K562 (cell line): ENCODE results near the gene ENG.

Experiments
- MAFK ChIP-seq: IDR thresholded peaks from 2 replicates; pipeline ENCODE4 v1.6.1; 2011; ENCODE audit warnings: low read length, improper control_type of control experiment
- MCM5 ChIP-seq: fragments of 450-650 bp; IDR thresholded peaks from 2 replicates; pipeline ENCODE4 v1.6.1; 2016; ENCODE audit warnings: low read depth
- POLR2AphosphoS5 ChIP-seq: IDR thresholded peaks from 2 replicates; pipeline ENCODE4 v1.6.1; 2011; ENCODE audit warnings: mild to moderate bottlenecking, low read depth, low read length, moderate library complexity; ENCODE audit not compliant: control insufficient read depth, insufficient read depth
- SNIP1 ChIP-seq: fragments of 450-650 bp; IDR thresholded peaks from 2 replicates; pipeline ENCODE4 v1.7.1; 2017; ENCODE audit warnings: low read depth, mild to moderate bottlenecking
- TAF15 ChIP-seq: fragments of 200-400 bp; formaldehyde crosslinking; IDR thresholded peaks from 2 replicates; pipeline ENCODE4 v1.6.1; 2017; ENCODE audit warnings: mild to moderate bottlenecking, low read depth, low read length, moderate library complexity
- ZFP36 ChIP-seq: fragments of 150-350 bp; IDR thresholded peaks from 2 replicates; pipeline ENCODE4 v1.6.1; 2018; ENCODE audit warnings: low read length, low read depth; ENCODE audit not compliant: partially characterized antibody
- TF ChIP-seq, protein P1 (sequence below): fragments of 450-650 bp; IDR thresholded peaks from 2 replicates; pipeline ENCODE4 v1.6.1; 2018; ENCODE audit not compliant: partially characterized antibody
- TF ChIP-seq, protein P2 (sequence below), 3 experiments: IDR thresholded peaks in 2 of 3; conservative IDR thresholded peaks in 1 of 3; 2 replicates each; pipeline ENCODE4 v1.5.1; 2011 to 2012; ENCODE audit warnings: low read length in 3 of 3, mild to moderate bottlenecking in 3 of 3, control low read depth in 2 of 3, improper control_type of control experiment in 1 of 3, inconsistent platforms in 1 of 3, low read depth in 1 of 3, mixed read lengths in 1 of 3, moderate library complexity in 1 of 3; ENCODE audit not compliant: insufficient read depth in 2 of 3
- TF ChIP-seq, protein P3 (sequence below), 2 experiments: fragments of 450-650 bp; IDR thresholded peaks; 2 replicates each; pipeline ENCODE4 v1.6.1; 2016; ENCODE audit warnings: mild to moderate bottlenecking in 2 of 2, borderline replicate concordance in 1 of 2, low read depth in 1 of 2, moderate library complexity in 1 of 2

DNA sequence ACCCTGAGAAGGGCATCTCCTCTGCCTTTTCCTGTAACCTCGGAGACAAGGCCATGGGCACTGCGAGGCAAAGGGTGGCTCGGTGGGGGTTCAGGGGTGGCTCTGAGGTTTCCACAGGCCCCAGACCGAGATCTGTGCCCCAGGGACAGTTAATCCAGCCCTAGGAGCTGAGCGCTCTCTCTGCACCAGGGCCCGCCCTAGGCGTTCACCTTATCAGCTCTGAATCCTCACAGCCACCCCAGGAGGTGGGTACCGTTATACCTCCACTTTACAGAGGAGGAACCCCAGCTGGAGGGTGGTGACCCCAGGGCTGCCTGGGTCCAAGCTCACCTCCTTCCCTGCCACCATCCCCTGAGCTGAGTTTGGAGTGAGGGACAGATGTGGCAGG lies 2.3 kb upstream of the ENG start:
- TF ChIP-seq SNIP1 (no peak), POLR2AphosphoS5 (no peak), MCM5 (no peak), TAF15 (no peak), MAFK (no peak), ZFP36 (no peak)
- TF ChIP-seq, protein P1, sequence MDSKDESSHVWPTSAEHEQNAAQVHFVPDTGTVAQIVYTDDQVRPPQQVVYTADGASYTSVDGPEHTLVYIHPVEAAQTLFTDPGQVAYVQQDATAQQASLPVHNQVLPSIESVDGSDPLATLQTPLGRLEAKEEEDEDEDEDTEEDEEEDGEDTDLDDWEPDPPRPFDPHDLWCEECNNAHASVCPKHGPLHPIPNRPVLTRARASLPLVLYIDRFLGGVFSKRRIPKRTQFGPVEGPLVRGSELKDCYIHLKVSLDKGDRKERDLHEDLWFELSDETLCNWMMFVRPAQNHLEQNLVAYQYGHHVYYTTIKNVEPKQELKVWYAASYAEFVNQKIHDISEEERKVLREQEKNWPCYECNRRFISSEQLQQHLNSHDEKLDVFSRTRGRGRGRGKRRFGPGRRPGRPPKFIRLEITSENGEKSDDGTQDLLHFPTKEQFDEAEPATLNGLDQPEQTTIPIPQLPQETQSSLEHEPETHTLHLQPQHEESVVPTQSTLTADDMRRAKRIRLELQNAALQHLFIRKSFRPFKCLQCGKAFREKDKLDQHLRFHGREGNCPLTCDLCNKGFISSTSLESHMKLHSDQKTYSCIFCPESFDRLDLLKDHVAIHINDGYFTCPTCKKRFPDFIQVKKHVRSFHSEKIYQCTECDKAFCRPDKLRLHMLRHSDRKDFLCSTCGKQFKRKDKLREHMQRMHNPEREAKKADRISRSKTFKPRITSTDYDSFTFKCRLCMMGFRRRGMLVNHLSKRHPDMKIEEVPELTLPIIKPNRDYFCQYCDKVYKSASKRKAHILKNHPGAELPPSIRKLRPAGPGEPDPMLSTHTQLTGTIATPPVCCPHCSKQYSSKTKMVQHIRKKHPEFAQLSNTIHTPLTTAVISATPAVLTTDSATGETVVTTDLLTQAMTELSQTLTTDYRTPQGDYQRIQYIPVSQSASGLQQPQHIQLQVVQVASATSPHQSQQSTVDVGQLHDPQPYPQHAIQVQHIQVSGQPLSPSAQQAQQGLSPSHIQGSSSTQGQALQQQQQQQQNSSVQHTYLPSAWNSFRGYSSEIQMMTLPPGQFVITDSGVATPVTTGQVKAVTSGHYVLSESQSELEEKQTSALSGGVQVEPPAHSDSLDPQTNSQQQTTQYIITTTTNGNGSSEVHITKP, result no peak
- TF ChIP-seq, protein P2, sequence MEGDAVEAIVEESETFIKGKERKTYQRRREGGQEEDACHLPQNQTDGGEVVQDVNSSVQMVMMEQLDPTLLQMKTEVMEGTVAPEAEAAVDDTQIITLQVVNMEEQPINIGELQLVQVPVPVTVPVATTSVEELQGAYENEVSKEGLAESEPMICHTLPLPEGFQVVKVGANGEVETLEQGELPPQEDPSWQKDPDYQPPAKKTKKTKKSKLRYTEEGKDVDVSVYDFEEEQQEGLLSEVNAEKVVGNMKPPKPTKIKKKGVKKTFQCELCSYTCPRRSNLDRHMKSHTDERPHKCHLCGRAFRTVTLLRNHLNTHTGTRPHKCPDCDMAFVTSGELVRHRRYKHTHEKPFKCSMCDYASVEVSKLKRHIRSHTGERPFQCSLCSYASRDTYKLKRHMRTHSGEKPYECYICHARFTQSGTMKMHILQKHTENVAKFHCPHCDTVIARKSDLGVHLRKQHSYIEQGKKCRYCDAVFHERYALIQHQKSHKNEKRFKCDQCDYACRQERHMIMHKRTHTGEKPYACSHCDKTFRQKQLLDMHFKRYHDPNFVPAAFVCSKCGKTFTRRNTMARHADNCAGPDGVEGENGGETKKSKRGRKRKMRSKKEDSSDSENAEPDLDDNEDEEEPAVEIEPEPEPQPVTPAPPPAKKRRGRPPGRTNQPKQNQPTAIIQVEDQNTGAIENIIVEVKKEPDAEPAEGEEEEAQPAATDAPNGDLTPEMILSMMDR (IDR thresholded peaks at IDR 0.05 in 2 of 3, conservative IDR thresholded peaks at IDR 0.05 in 1 of 3; ENCODE audit: insufficient read depth in 2 of 3, low read depth in 1 of 3, low read length in 3 of 3), result no peak
- TF ChIP-seq, protein P3, sequence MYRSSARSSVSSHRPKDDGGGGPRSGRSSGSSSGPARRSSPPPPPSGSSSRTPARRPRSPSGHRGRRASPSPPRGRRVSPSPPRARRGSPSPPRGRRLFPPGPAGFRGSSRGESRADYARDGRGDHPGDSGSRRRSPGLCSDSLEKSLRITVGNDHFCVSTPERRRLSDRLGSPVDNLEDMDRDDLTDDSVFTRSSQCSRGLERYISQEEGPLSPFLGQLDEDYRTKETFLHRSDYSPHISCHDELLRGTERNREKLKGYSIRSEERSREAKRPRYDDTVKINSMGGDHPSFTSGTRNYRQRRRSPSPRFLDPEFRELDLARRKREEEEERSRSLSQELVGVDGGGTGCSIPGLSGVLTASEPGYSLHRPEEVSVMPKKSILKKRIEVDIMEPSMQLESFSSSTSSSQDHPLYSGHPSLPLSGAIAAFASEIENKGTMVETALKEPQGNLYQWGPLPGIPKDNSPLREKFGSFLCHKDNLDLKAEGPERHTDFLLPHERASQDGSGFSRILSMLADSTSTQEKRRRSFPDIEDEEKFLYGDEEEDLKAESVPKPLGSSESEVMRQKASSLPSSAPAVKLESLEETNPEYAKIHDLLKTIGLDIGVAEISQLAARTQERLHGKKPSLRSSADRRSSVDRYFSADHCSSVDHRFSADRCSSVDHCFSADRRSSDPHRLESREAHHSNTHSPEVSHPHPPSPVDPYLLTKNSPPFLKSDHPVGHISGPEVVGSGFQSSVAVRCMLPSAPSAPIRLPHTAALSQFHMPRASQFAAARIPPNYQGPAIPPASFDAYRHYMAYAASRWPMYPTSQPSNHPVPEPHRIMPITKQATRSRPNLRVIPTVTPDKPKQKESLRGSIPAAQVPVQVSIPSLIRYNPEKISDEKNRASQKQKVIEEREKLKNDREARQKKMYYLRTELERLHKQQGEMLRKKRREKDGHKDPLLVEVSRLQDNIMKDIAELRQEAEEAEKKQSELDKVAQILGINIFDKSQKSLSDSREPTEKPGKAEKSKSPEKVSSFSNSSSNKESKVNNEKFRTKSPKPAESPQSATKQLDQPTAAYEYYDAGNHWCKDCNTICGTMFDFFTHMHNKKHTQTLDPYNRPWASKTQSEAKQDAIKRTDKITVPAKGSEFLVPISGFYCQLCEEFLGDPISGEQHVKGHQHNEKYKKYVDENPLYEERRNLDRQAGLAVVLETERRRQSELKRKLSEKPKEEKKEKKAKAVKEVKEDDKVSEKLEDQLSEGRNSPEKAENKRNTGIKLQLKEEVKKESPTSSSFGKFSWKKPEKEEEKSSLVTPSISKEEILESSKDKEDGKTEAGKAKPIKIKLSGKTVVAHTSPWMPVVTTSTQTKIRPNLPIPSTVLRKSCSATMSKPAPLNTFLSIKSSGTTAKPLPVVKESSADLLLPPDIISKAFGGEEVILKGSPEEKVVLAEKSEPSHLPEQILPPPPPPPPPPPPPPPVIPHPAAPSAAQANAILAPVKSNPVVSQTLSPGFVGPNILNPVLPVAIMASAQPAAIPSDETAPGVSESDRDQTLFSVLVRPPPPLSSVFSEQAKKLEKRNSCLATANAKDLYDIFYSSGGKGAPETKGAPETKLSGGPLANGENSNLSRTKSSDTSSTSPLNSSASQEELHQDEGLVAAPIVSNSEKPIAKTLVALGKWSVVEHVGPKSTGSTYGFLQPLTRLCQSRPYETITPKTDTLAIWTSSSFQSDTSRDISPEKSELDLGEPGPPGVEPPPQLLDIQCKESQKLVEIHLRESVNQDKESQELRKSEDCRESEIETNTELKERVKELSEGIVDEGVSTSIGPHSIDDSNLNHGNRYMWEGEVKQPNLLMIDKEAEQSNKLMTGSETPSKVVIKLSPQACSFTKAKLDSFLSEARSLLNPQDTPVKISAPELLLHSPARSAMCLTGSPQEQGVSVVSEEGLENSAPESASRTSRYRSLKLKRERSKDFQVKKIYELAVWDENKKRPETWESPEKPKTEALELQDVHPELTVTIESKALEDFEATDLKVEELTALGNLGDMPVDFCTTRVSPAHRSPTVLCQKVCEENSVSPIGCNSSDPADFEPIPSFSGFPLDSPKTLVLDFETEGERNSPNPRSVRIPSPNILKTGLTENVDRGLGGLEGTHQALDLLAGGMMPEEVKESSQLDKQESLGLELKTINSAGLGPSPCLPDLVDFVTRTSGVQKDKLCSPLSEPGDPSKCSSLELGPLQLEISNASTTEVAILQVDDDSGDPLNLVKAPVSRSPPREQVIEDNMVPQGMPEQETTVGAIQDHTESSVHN (IDR thresholded peaks at IDR 0.05; ENCODE audit: borderline replicate concordance in 1 of 2, low read depth in 1 of 2), result no peak
